ENCODE results near the gene ITGAX. TPM values are rescaled to one million over a fixed set of nuclear protein-coding genes. Genes with fewer than 3 reads are reported as not detected.

ITGAX gene
- total and polyA plus RNA-seq, 2 experiments from 2014 or later, result not detected

DNA sequence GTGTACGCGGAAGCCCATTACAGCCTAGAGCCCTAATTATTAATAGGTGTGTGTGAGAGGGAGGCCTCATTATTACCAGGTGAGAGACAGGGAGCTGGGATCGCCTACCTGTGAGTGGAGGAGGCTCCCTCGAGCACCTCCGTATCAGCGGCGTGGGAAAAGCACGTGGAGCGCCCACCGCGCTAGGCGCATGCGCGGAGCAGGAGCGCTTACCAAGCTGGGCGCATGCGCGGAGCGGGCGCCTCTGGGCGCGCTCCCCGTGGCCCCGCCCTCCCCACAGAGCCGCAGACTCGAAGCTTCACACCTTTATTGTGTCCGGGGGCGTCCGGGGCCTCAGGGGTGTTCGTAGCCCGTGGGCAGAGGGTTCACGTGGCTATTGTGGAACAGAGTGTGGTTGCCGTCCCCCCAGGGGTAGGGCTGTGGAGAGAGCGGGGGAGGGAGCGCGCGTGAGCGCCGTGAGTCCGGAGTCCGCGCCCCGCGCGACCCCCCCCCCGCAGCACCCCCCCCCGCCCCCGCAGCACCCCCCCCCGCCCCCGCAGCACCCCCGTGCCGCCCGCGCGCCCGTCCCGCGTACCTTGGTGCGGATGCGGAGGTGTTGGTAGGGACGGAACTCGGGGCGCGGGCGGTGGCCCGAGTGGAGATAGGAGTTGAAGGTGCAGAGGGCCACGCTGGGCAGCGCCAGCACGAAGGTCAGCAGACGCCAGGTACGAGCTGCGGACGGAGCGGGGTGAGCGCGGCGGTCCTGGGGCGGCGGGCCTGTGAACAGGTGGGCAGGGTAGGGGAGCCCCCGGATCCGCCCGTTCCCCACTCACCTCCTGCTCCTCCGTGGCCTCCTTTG is 72.7 kb downstream of the ITGAX start:
- TF ChIP-seq EZH2phosphoT487 (IDR thresholded peaks at IDR 0.05; ENCODE audit: insufficient read depth, low read depth) (no peak), EZH2 (IDR thresholded peaks at IDR 0.05; ENCODE audit: insufficient read depth, poor library complexity, severe bottlenecking) (no peak)
- in situ Hi-C loops (cut with MboI), result loop anchor here (10.0 to 25.0 kb wide), 2 partner anchors 203 to 440 kb away; partner anchors contain the start of gene HSD3B7
- WGBS, 2 experiments (ENCODE audit: low coverage in 1 of 2, low lambda C conversion rate in 2 of 2, missing lambda C conversion rate in 2 of 2), result 18 to 19% methylated on average over 58 to 61 of the region's 83 CpGs
- no peaks in the 10 kb centered on the region for H3K79me2 ChIP-seq (ENCODE audit: insufficient read depth)
- H3F3A ChIP-seq (ENCODE audit: insufficient read depth), result peaks cover 3% of the 10 kb centered on the region; the same call in 1 of the 2 replicates
- no peak overlapping the region for H3K27ac ChIP-seq
- H3K4me3 ChIP-seq, result peak overlapping the region; percentile 64
- H3K4me2 ChIP-seq (ENCODE audit: unreplicated experiment), result peak overlapping the region; percentile 43
- no peaks in the 10 kb centered on the region for H3K9me3 ChIP-seq (ENCODE audit: low read depth)
- peak; percentile 75 for DNase-seq
- H4K20me1 ChIP-seq (ENCODE audit: insufficient read depth), result no peaks in the 10 kb centered on the region
- peak overlapping the region; percentile 83 for H2AFZ ChIP-seq
- no peaks in the 10 kb centered on the region for H3K4me1 ChIP-seq (ENCODE audit: insufficient read depth)
- H3K9me2 ChIP-seq (ENCODE audit: insufficient read depth), result no peaks in the 10 kb centered on the region
- H3K9ac ChIP-seq, result no peak overlapping the region
- H3K36me3 ChIP-seq (ENCODE audit: low read depth), result no peaks in the 10 kb centered on the region
- H3K27me3 ChIP-seq (replicated peaks; ENCODE audit: insufficient read depth), result peaks cover 5% of the 10 kb centered on the region; the same call in 1 of the 2 replicates

DNA sequence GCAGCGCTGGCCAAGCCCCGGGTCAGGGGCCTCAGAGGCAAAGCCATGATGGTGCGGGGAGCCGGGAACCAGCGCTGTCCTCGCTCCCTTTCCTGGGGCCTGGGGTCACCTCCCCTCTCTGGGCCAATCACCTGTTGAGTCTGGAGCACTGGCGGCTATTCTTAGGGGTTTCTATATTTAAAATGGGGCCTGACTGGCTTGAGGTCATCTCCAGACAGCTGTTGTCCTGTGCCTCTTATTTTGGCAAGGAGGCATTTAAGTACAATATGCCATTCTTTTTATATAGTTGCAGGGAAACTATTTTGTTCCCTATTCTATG is 73.3 kb downstream of the ITGAX start, which contains the start of gene COX6A2:
TSS of gene COX6A2 (minus strand) at position 82 of the 319 bp plus-strand sequence. CDS start at position 47, 35 bp downstream.
- H3K9ac ChIP-seq, result no peak within 1 kb of the TSS
- no peak within 1 kb of the TSS for H3K27ac ChIP-seq
- in situ Hi-C loops (cut with MboI), result loop anchor here (10.0 to 25.0 kb wide), 2 partner anchors 203 to 441 kb away; partner anchors contain the start of gene HSD3B7
- H3K9me3 ChIP-seq (ENCODE audit: low read depth), result no peaks in the 10 kb centered on the region
- no peaks in the 10 kb centered on the region for H4K20me1 ChIP-seq (ENCODE audit: insufficient read depth)
- H3K4me3 ChIP-seq, result peak within 1 kb of the TSS; percentile 64
- 46 to 48% methylated on average over 5 to 7 of the region's 7 CpGs for WGBS, 2 experiments (ENCODE audit: low coverage in 1 of 2, low lambda C conversion rate in 2 of 2, missing lambda C conversion rate in 2 of 2)
- no peak for DNase-seq
- no peaks in the 10 kb centered on the region; the same call in 1 of the 2 replicates for H3K27me3 ChIP-seq (replicated peaks; ENCODE audit: insufficient read depth)
- no peak for TF ChIP-seq EZH2phosphoT487 (IDR thresholded peaks at IDR 0.05; ENCODE audit: insufficient read depth, low read depth)
- no peak for TF ChIP-seq EZH2 (IDR thresholded peaks at IDR 0.05; ENCODE audit: insufficient read depth, poor library complexity, severe bottlenecking)
- H3F3A ChIP-seq (ENCODE audit: insufficient read depth), result peaks cover 3% of the 10 kb centered on the region; the same call in 1 of the 2 replicates
- no peaks in the 10 kb centered on the region for H3K4me1 ChIP-seq (ENCODE audit: insufficient read depth)
- H3K36me3 ChIP-seq (ENCODE audit: low read depth), result no peaks in the 10 kb centered on the region
- peak within 1 kb of the TSS; percentile 83 for H2AFZ ChIP-seq
- peak within 1 kb of the TSS; percentile 43 for H3K4me2 ChIP-seq (ENCODE audit: unreplicated experiment)
- no peaks in the 10 kb centered on the region for H3K79me2 ChIP-seq (ENCODE audit: insufficient read depth)
- no peaks in the 10 kb centered on the region for H3K9me2 ChIP-seq (ENCODE audit: insufficient read depth)

GRCh38 chr16:31428638-31429247 is 73.8 kb downstream of the ITGAX start:
- Histone ChIP-seq H3K4me1 (ENCODE audit: insufficient read depth) (no peaks in the 10 kb centered on the region), H2AFZ (no peak overlapping the region), H3K9me2 (ENCODE audit: insufficient read depth) (no peaks in the 10 kb centered on the region), H3K27me3 (replicated peaks; ENCODE audit: insufficient read depth) (no peaks in the 10 kb centered on the region; the same call in 1 of the 2 replicates), H4K20me1 (ENCODE audit: insufficient read depth) (no peaks in the 10 kb centered on the region), H3K79me2 (ENCODE audit: insufficient read depth) (no peaks in the 10 kb centered on the region), H3K9ac (no peak overlapping the region), H3K36me3 (ENCODE audit: low read depth) (no peaks in the 10 kb centered on the region), H3K27ac (no peak overlapping the region), H3K4me2 (ENCODE audit: unreplicated experiment) (no peak overlapping the region), H3F3A (ENCODE audit: insufficient read depth) (peaks cover 3% of the 10 kb centered on the region; the same call in 1 of the 2 replicates), H3K4me3 (no peak overlapping the region), H3K9me3 (ENCODE audit: low read depth) (no peaks in the 10 kb centered on the region)
- 68 to 79% methylated on average over 7 of the region's 7 CpGs for WGBS, 2 experiments (ENCODE audit: low coverage in 1 of 2, low lambda C conversion rate in 2 of 2, missing lambda C conversion rate in 2 of 2)
- in situ Hi-C loops (cut with MboI), result loop anchor here (10.0 to 25.0 kb wide), 2 partner anchors 204 to 441 kb away; partner anchors contain the start of gene HSD3B7
- DNase-seq, result peak; percentile 18
- TF ChIP-seq EZH2phosphoT487 (IDR thresholded peaks at IDR 0.05; ENCODE audit: insufficient read depth, low read depth) (no peak), EZH2 (IDR thresholded peaks at IDR 0.05; ENCODE audit: insufficient read depth, poor library complexity, severe bottlenecking) (no peak)

DNA sequence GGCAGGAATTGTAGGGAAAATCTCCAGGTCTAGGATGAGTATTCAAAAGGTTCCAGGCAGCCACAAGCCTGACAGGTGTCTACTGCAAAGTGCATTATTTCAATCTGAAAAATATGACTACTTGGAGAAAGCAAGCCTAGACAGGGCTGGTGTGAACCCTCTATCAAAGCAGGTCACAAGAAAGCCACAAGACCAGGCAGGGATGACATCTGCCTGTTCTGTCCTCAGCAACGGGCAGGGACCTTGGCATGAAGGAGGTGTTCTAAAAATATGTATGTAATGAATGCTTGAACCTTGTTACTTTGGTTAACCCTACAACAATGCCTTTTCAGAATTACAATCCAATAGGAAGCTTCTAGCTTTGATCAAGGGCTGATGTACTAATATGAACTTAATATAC is 74.3 kb downstream of the ITGAX start:
- no peaks in the 10 kb centered on the region for H3K9me3 ChIP-seq (ENCODE audit: low read depth)
- DNase-seq, result no peak
- peaks cover 3% of the 10 kb centered on the region; the same call in 1 of the 2 replicates for H3F3A ChIP-seq (ENCODE audit: insufficient read depth)
- TF ChIP-seq EZH2phosphoT487 (IDR thresholded peaks at IDR 0.05; ENCODE audit: insufficient read depth, low read depth) (no peak), EZH2 (IDR thresholded peaks at IDR 0.05; ENCODE audit: insufficient read depth, poor library complexity, severe bottlenecking) (no peak)
- no peak overlapping the region for H3K27ac ChIP-seq
- no peak overlapping the region for H3K4me3 ChIP-seq
- no peak overlapping the region for H3K4me2 ChIP-seq (ENCODE audit: unreplicated experiment)
- no peak overlapping the region for H2AFZ ChIP-seq
- H3K4me1 ChIP-seq (ENCODE audit: insufficient read depth), result no peaks in the 10 kb centered on the region
- H3K9ac ChIP-seq, result no peak overlapping the region
- in situ Hi-C loops (cut with MboI), result loop anchor here (10.0 to 25.0 kb wide), 2 partner anchors 205 to 442 kb away; partner anchors contain the start of gene HSD3B7
- no peaks in the 10 kb centered on the region for H3K79me2 ChIP-seq (ENCODE audit: insufficient read depth)
- 11 to 16% methylated on average over 1 of the region's 1 CpG for WGBS, 2 experiments (ENCODE audit: low coverage in 1 of 2, low lambda C conversion rate in 2 of 2, missing lambda C conversion rate in 2 of 2)
- H3K36me3 ChIP-seq (ENCODE audit: low read depth), result no peaks in the 10 kb centered on the region
- no peaks in the 10 kb centered on the region for H3K9me2 ChIP-seq (ENCODE audit: insufficient read depth)
- H4K20me1 ChIP-seq (ENCODE audit: insufficient read depth), result no peaks in the 10 kb centered on the region
- no peaks in the 10 kb centered on the region; the same call in 1 of the 2 replicates for H3K27me3 ChIP-seq (replicated peaks; ENCODE audit: insufficient read depth)

All from GM23248 (cell line).